H1 (cell line): Measurements from ENCODE around the gene MYL7. TPM values are rescaled to one million over a fixed set of nuclear protein-coding genes. Genes with fewer than 3 reads are reported as not detected.

Experiments
- polyA plus RNA-seq, 7 experiments: library from polyadenylated mRNA; depleted of rRNA in 3 of 7; stranded (reverse) in 5 of 7; unstranded in 2 of 7; fragments of >200 nt in 5 of 7; fragments of 200-250 nt in 2 of 7; gene quantifications; 1 replicate in 5 of 7; 2 replicates in 1 of 7; 4 replicates in 1 of 7; pipeline versions ENCODE4 v1.2.1 to v1.2.3, GENCODE V29; 2011 to 2013; ENCODE audit warnings: missing spikeins in 2 of 7, mixed read lengths in 2 of 7
- total RNA-seq: library from RNA; stranded (reverse); fragmentation: NEBNext Ultra II Directional; extraction: Animal tissue kit (Norgen Biotek cat#: 25700); gene quantifications from 2 replicates; pipeline ENCODE4 v1.2.1, GENCODE V29; 2021
- TF ChIP-seq, protein P1 (sequence below): IDR thresholded peaks from 2 replicates; pipeline ENCODE4 v1.6.1; 2012; ENCODE audit warnings: low read length, inconsistent platforms

The MYL7 gene
- total and polyA plus RNA-seq, 2 of the 8 experiments (the other 6 are each of a cell fraction or from before 2014, with no cell fraction given): 3.3 to 3.4 TPM

- TF ChIP-seq, protein P1, sequence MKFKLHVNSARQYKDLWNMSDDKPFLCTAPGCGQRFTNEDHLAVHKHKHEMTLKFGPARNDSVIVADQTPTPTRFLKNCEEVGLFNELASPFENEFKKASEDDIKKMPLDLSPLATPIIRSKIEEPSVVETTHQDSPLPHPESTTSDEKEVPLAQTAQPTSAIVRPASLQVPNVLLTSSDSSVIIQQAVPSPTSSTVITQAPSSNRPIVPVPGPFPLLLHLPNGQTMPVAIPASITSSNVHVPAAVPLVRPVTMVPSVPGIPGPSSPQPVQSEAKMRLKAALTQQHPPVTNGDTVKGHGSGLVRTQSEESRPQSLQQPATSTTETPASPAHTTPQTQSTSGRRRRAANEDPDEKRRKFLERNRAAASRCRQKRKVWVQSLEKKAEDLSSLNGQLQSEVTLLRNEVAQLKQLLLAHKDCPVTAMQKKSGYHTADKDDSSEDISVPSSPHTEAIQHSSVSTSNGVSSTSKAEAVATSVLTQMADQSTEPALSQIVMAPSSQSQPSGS: no peak
- TF ChIP-seq, all 59 proteins: peak for 0
Measured at GRCh38 chr7:44150466-44150832, 9.3 kb upstream of the MYL7 start (continued).
